GM10266 (cell line): ENCODE data around the gene C10orf90.

ENCODE experiments used
- DNase-seq: peaks from one replicate; pipeline ENCODE4 v3.0.0; 2012; ENCODE audit errors: extremely low spot score
- CTCF ChIP-seq: IDR thresholded peaks from 2 replicates; pipeline ENCODE4 v1.5.1; 2012; ENCODE audit warnings: mild to moderate bottlenecking, low read depth; ENCODE audit not compliant: control insufficient read depth, insufficient read depth; ENCODE audit errors: missing control alignments

C10orf90 gene

GRCh38 chr10:126508535-126509040 lies 161.9 kb downstream of the C10orf90 start:
- TF ChIP-seq CTCF, result no peak
- no peak for DNase-seq

- no peak for TF ChIP-seq CTCF
- no peak for DNase-seq
Measured at GRCh38 chr10:126504761-126505112, 165.8 kb downstream of the C10orf90 start.

GRCh38 chr10:126504063-126504760 lies 166.3 kb downstream of the C10orf90 start:
- peak; percentile 32 for TF ChIP-seq CTCF
- peak; percentile 13 for DNase-seq

- TF ChIP-seq CTCF, result no peak
Measured at GRCh38 chr10:126503392-126504062, 167.0 kb downstream of the C10orf90 start.

GRCh38 chr10:126502441-126502840 lies 168.1 kb downstream of the C10orf90 start:
- no peak for TF ChIP-seq CTCF
- no peak for DNase-seq

More at GRCh38 chr10:126503392-126504062, 167.0 kb downstream of the C10orf90 start:
- DNase-seq, result no peak

GRCh38 chr10:126501828-126502227 lies 168.7 kb downstream of the C10orf90 start:
- no peak for DNase-seq
- no peak for TF ChIP-seq CTCF

- no peak for DNase-seq
- TF ChIP-seq CTCF, result no peak
Measured at GRCh38 chr10:126500866-126501265, 169.6 kb downstream of the C10orf90 start.
